WTC11 (cell line): ENCODE results near the gene CIDEB. TPM values are rescaled to one million over a fixed set of nuclear protein-coding genes. Genes with fewer than 3 reads are reported as not detected.

Source experiments
- ATAC-seq: fragments of 200-7000 bp; cut with Tn5 transposase; 2 replicates; pipeline ENCODE4 v1.10.0; 2021; ENCODE audit warnings: mild to moderate bottlenecking, moderate library complexity
- CTCF ChIA-PET: fragments of 300-600 bp; sonication (Branson Sonifier 250); formaldehyde crosslinking; loops from one replicate; lab custom pipeline; 2021; ENCODE audit warnings: antibody characterized with exemption; lab: Charles Lee
- POLR2A ChIA-PET: fragments of 350-600 bp; sonication (Branson Sonifier 250); formaldehyde crosslinking; loops from one replicate; lab custom pipeline; 2021; ENCODE audit warnings: antibody characterized with exemption; lab: Charles Lee
- DNase-seq: peaks from one replicate; pipeline ENCODE4 v3.0.0; 2021; ENCODE audit warnings: low spot score
- H3K27ac Mint-ChIP-seq: 2 replicates; pipeline ENCODE4 v1.8.0; 2021; ENCODE audit warnings: mixed read lengths
- H3K27me3 Mint-ChIP-seq: 2 replicates; pipeline ENCODE4 v1.8.0; 2021; ENCODE audit warnings: low read depth, mild to moderate bottlenecking, moderate library complexity, mixed read lengths
- H3K36me3 Mint-ChIP-seq: 2 replicates; pipeline ENCODE4 v1.8.0; 2021; ENCODE audit warnings: mixed read lengths
- H3K4me1 Mint-ChIP-seq: 2 replicates; pipeline ENCODE4 v1.8.0; 2022; ENCODE audit warnings: mixed read lengths
- H3K4me3 Mint-ChIP-seq: 2 replicates; pipeline ENCODE4 v1.8.0; 2021; ENCODE audit warnings: mild to moderate bottlenecking, moderate library complexity, mixed read lengths
- H3K9me3 Mint-ChIP-seq: 2 replicates; pipeline ENCODE4 v1.8.0; 2021; ENCODE audit warnings: mixed read lengths
- CBFB ChIP-seq: sonication (generic); formaldehyde crosslinking; IDR thresholded peaks from 2 replicates; pipeline ENCODE4 v1.8.1; 2022; ENCODE audit warnings: mild to moderate bottlenecking, low read depth, missing genetic modification reagents
- FOXP4 ChIP-seq: sonication (generic); formaldehyde crosslinking; IDR thresholded peaks from 2 replicates; pipeline ENCODE4 v1.8.0; 2022; ENCODE audit warnings: mild to moderate bottlenecking, missing genetic modification reagents
- KAT7 ChIP-seq: sonication (generic); formaldehyde crosslinking; IDR thresholded peaks from 2 replicates; pipeline ENCODE4 v1.8.1; 2023; ENCODE audit warnings: missing genetic modification reagents, mild to moderate bottlenecking, borderline replicate concordance
- NFYB ChIP-seq: sonication (generic); formaldehyde crosslinking; conservative IDR thresholded peaks from 2 replicates; pipeline ENCODE4 v1.8.0; 2022; ENCODE audit warnings: low read depth, missing genetic modification reagents
- OVOL2 ChIP-seq: fragments of 250-450 bp; sonication (Bioruptor Pico); IDR thresholded peaks from 2 replicates; pipeline ENCODE4 v1.9.0; 2021; ENCODE audit warnings: mild to moderate bottlenecking, borderline replicate concordance
- RORB ChIP-seq: fragments of 250-450 bp; sonication (Bioruptor Pico); IDR thresholded peaks from 2 replicates; pipeline ENCODE4 v1.9.0; 2021; ENCODE audit warnings: mild to moderate bottlenecking
- TCF7 ChIP-seq: sonication (generic); formaldehyde crosslinking; IDR thresholded peaks from 2 replicates; pipeline ENCODE4 v1.8.0; 2022; ENCODE audit warnings: mild to moderate bottlenecking, low read depth, missing genetic modification reagents, moderate library complexity
- ZBTB43 ChIP-seq: sonication (generic); formaldehyde crosslinking; IDR thresholded peaks from 2 replicates; pipeline ENCODE4 v1.8.1; 2023; ENCODE audit warnings: mild to moderate bottlenecking, missing genetic modification reagents
- ZNF232 ChIP-seq: sonication (generic); formaldehyde crosslinking; IDR thresholded peaks from 2 replicates; pipeline ENCODE4 v1.8.0; 2022; ENCODE audit warnings: mild to moderate bottlenecking, missing genetic modification reagents
- ZNF396 ChIP-seq: fragments of 250-450 bp; sonication (Bioruptor Pico); IDR thresholded peaks from 2 replicates; pipeline ENCODE4 v1.8.0; 2021; ENCODE audit warnings: mild to moderate bottlenecking, moderate library complexity, borderline replicate concordance
- ZNF416 ChIP-seq: fragments of 250-450 bp; sonication (Bioruptor Pico); IDR thresholded peaks from 2 replicates; pipeline ENCODE4 v1.9.0; 2021; ENCODE audit warnings: mild to moderate bottlenecking, inconsistent platforms
- ZNF671 ChIP-seq: fragments of 250-450 bp; sonication (Bioruptor Pico); IDR thresholded peaks from 2 replicates; pipeline ENCODE4 v1.8.0; 2021; ENCODE audit warnings: mild to moderate bottlenecking
- total RNA-seq: library from RNA; stranded (reverse); gene quantifications from 3 replicates; pipeline ENCODE4 v1.2.3, GENCODE V29; 2021
- TF ChIP-seq, protein P1 (sequence below): sonication (generic); formaldehyde crosslinking; IDR thresholded peaks from 2 replicates; pipeline ENCODE4 v1.8.0; 2022; ENCODE audit warnings: mild to moderate bottlenecking, missing genetic modification reagents
- TF ChIP-seq, protein P2 (sequence below): fragments of 200-600 bp; IDR thresholded peaks from 2 replicates; pipeline ENCODE4 v1.8.0; 2022; ENCODE audit warnings: antibody characterized with exemption
- TF ChIP-seq, protein P3 (sequence below): sonication (generic); formaldehyde crosslinking; IDR thresholded peaks from 2 replicates; pipeline ENCODE4 v1.8.0; 2022; ENCODE audit warnings: missing genetic modification reagents

CIDEB gene
- total RNA-seq, 1 experiment from 2014 or later: 4.7 TPM

DNA sequence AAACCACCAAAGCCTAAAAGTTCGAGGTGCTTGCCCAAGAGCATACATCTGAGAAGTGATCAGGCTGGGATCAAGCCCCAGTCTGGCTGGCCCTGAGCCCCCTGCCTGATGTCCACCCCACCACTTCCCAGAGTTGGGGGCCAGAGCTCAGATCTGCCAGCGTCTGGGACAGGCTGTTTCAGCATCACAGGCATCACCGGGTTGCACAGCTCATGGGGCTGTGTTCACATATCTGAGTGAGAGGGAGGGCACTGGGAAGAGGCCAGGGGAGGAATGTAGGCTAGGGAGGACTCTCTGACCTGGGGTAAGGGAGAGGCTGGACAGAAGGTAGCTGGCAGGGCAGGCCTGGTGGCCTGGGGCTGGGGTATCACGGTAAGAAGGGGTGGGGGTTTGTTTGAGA lies 50.8 kb downstream of the CIDEB start:
- TF ChIP-seq ZNF396 (CRISPR knock-in tag): no peak
- TF ChIP-seq, protein P1, sequence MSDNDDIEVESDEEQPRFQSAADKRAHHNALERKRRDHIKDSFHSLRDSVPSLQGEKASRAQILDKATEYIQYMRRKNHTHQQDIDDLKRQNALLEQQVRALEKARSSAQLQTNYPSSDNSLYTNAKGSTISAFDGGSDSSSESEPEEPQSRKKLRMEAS: no peak
- TF ChIP-seq, protein P2, sequence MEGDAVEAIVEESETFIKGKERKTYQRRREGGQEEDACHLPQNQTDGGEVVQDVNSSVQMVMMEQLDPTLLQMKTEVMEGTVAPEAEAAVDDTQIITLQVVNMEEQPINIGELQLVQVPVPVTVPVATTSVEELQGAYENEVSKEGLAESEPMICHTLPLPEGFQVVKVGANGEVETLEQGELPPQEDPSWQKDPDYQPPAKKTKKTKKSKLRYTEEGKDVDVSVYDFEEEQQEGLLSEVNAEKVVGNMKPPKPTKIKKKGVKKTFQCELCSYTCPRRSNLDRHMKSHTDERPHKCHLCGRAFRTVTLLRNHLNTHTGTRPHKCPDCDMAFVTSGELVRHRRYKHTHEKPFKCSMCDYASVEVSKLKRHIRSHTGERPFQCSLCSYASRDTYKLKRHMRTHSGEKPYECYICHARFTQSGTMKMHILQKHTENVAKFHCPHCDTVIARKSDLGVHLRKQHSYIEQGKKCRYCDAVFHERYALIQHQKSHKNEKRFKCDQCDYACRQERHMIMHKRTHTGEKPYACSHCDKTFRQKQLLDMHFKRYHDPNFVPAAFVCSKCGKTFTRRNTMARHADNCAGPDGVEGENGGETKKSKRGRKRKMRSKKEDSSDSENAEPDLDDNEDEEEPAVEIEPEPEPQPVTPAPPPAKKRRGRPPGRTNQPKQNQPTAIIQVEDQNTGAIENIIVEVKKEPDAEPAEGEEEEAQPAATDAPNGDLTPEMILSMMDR: no peak
- no peak for TF ChIP-seq NFYB (CRISPR knock-in tag)
- Mint-ChIP-seq H3K9me3 (no peaks in the 10 kb centered on the region), H3K4me3 (no peak overlapping the region), H3K36me3 (no peaks in the 10 kb centered on the region), H3K4me1 (no peaks in the 10 kb centered on the region), H3K27ac (no peak overlapping the region), H3K27me3 (no peaks in the 10 kb centered on the region; the same call in 1 of the 2 replicates)
- DNase-seq: no peak
- no peak for ATAC-seq
- POLR2A ChIA-PET: no interaction called here
- CTCF ChIA-PET: interaction anchor here (1.7 kb wide), 1 partner anchor 51 kb away, joined by 8 read pairs; the partner anchor contains the start of gene CIDEB

DNA sequence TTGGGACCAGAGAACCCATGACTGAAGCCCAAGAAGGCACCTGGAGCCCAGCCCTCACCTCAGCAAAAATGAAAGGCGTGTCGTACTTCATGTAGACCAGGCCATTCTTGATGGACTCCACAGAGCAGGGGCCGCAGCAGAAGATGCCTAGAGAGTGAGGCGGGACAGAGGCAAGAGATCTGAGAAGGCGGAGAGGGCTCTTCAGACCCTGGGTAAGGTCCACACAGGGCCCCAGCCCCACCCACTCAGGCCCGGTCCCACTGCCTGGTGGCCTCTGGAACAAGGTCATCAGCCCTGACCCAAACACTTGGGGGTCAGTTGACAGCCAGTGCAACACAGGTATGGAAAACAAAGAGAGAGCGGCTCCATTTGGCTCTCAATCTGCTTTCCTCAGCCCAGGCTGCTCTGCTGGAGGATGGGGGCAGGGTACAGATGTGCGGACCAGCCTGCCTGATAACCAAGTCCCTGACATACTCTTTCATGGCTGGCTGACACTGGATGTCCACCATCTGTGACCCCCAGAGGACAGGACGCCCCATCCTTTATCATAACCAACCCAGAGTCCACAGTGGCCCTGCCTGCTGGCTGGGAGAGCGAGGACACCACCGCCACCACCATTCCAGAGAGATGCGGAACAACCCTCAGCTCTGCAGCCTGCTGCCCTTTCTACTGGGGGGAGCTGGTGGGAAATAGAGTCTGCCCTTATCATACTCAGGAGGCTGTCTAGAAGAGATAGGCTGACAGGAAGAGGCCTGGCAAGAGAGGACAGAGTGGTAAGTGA lies 51.7 kb downstream of the CIDEB start:
- no peak for DNase-seq
- no peaks in the 10 kb centered on the region for H3K4me1 Mint-ChIP-seq
- CTCF ChIA-PET: interaction anchor here (1.2 to 1.7 kb wide), 2 partner anchors 15 to 52 kb away, joined by 4 to 8 read pairs; partner anchors contain the start of gene CIDEB

More for the DNA sequence above, 51.7 kb downstream of the CIDEB start:
- ATAC-seq: no peak
- Mint-ChIP-seq H3K9me3 (no peaks in the 10 kb centered on the region), H3K27ac (no peak overlapping the region), H3K36me3 (no peaks in the 10 kb centered on the region), H3K27me3 (no peaks in the 10 kb centered on the region; the same call in 1 of the 2 replicates), H3K4me3 (no peak overlapping the region)
- TF ChIP-seq OVOL2 (CRISPR knock-in tag) (no peak), ZNF671 (CRISPR knock-in tag) (no peak), ZBTB43 (CRISPR knock-in tag) (no peak), KAT7 (CRISPR knock-in tag) (no peak), ZNF416 (CRISPR knock-in tag) (no peak), CBFB (CRISPR knock-in tag) (no peak), ZNF232 (CRISPR knock-in tag) (no peak), FOXP4 (CRISPR knock-in tag) (no peak), ZNF396 (CRISPR knock-in tag) (no peak), TCF7 (no peak), RORB (CRISPR knock-in tag) (no peak)
- TF ChIP-seq, protein P3, sequence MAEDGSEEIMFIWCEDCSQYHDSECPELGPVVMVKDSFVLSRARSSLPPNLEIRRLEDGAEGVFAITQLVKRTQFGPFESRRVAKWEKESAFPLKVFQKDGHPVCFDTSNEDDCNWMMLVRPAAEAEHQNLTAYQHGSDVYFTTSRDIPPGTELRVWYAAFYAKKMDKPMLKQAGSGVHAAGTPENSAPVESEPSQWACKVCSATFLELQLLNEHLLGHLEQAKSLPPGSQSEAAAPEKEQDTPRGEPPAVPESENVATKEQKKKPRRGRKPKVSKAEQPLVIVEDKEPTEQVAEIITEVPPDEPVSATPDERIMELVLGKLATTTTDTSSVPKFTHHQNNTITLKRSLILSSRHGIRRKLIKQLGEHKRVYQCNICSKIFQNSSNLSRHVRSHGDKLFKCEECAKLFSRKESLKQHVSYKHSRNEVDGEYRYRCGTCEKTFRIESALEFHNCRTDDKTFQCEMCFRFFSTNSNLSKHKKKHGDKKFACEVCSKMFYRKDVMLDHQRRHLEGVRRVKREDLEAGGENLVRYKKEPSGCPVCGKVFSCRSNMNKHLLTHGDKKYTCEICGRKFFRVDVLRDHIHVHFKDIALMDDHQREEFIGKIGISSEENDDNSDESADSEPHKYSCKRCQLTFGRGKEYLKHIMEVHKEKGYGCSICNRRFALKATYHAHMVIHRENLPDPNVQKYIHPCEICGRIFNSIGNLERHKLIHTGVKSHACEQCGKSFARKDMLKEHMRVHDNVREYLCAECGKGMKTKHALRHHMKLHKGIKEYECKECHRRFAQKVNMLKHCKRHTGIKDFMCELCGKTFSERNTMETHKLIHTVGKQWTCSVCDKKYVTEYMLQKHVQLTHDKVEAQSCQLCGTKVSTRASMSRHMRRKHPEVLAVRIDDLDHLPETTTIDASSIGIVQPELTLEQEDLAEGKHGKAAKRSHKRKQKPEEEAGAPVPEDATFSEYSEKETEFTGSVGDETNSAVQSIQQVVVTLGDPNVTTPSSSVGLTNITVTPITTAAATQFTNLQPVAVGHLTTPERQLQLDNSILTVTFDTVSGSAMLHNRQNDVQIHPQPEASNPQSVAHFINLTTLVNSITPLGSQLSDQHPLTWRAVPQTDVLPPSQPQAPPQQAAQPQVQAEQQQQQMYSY (CRISPR knock-in tag): no peak
- POLR2A ChIA-PET: no interaction called here
